Ishikawa (cell line): ENCODE results near the gene AMZ1.

ENCODE experiments used
- CEBPB ChIP-seq: IDR thresholded peaks from 2 replicates; pipeline ENCODE4 v1.6.1; 2012
- CREB1 ChIP-seq: IDR thresholded peaks from 2 replicates; pipeline ENCODE4 v1.6.1; 2012; ENCODE audit warnings: low read depth
- EGR1 ChIP-seq: IDR thresholded peaks from 2 replicates; pipeline ENCODE4 v1.6.1; 2012
- EP300 ChIP-seq: IDR thresholded peaks from 2 replicates; pipeline ENCODE4 v1.6.1; 2012; ENCODE audit warnings: borderline replicate concordance
- FOXM1 ChIP-seq: IDR thresholded peaks from 2 replicates; pipeline ENCODE4 v1.6.1; 2012; ENCODE audit warnings: low read depth, borderline replicate concordance
- MAX ChIP-seq: IDR thresholded peaks from 2 replicates; pipeline ENCODE4 v1.6.1; 2012
- RAD21 ChIP-seq: IDR thresholded peaks from 2 replicates; pipeline ENCODE4 v1.6.1; 2012; ENCODE audit warnings: low read depth
- TAF1 ChIP-seq: IDR thresholded peaks from 2 replicates; pipeline ENCODE4 v1.6.1; 2012; ENCODE audit warnings: low read depth, mild to moderate bottlenecking
- TCF12 ChIP-seq: IDR thresholded peaks from 2 replicates; pipeline ENCODE4 v1.6.1; 2012; ENCODE audit warnings: low read depth
- TEAD4 ChIP-seq: IDR thresholded peaks from 2 replicates; pipeline ENCODE4 v1.6.1; 2012
- USF1 ChIP-seq: IDR thresholded peaks from 2 replicates; pipeline ENCODE4 v1.6.1; 2012
- YY1 ChIP-seq: IDR thresholded peaks from 2 replicates; pipeline ENCODE4 v1.6.1; 2012; ENCODE audit warnings: low read depth
- TF ChIP-seq, protein P1 (sequence below): IDR thresholded peaks from 2 replicates; pipeline ENCODE4 v1.6.1; 2012; ENCODE audit warnings: low read depth, mild to moderate bottlenecking

GRCh38 chr7:2715341-2716231 is 27.6 kb downstream of the AMZ1 start:
- TF ChIP-seq EGR1: no peak
- no peak for TF ChIP-seq EP300
- no peak for TF ChIP-seq TAF1
- no peak for TF ChIP-seq RAD21
- TF ChIP-seq CREB1: no peak
- TF ChIP-seq, protein P1, sequence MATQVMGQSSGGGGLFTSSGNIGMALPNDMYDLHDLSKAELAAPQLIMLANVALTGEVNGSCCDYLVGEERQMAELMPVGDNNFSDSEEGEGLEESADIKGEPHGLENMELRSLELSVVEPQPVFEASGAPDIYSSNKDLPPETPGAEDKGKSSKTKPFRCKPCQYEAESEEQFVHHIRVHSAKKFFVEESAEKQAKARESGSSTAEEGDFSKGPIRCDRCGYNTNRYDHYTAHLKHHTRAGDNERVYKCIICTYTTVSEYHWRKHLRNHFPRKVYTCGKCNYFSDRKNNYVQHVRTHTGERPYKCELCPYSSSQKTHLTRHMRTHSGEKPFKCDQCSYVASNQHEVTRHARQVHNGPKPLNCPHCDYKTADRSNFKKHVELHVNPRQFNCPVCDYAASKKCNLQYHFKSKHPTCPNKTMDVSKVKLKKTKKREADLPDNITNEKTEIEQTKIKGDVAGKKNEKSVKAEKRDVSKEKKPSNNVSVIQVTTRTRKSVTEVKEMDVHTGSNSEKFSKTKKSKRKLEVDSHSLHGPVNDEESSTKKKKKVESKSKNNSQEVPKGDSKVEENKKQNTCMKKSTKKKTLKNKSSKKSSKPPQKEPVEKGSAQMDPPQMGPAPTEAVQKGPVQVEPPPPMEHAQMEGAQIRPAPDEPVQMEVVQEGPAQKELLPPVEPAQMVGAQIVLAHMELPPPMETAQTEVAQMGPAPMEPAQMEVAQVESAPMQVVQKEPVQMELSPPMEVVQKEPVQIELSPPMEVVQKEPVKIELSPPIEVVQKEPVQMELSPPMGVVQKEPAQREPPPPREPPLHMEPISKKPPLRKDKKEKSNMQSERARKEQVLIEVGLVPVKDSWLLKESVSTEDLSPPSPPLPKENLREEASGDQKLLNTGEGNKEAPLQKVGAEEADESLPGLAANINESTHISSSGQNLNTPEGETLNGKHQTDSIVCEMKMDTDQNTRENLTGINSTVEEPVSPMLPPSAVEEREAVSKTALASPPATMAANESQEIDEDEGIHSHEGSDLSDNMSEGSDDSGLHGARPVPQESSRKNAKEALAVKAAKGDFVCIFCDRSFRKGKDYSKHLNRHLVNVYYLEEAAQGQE: no peak
- TF ChIP-seq USF1: no peak
- TF ChIP-seq YY1: no peak
- no peak for TF ChIP-seq FOXM1
- TF ChIP-seq TCF12: no peak
- TF ChIP-seq MAX: no peak
- TF ChIP-seq CEBPB: no peak
- no peak for TF ChIP-seq TEAD4
